GM19452 (cell line): ENCODE measurements around the gene SMARCC1.
"Not testable (repeated sequence)": the region's sequence is repeated elsewhere in the genome, so short reads cannot be mapped to it uniquely, and the experiment has no call there.

Source experiments
- ATAC-seq: cut with Tn5 transposase; IDR thresholded peaks from one replicate; pipeline ENCODE4 v1.9.1; 2021; ENCODE audit not compliant: unreplicated experiment

The SMARCC1 gene

DNA sequence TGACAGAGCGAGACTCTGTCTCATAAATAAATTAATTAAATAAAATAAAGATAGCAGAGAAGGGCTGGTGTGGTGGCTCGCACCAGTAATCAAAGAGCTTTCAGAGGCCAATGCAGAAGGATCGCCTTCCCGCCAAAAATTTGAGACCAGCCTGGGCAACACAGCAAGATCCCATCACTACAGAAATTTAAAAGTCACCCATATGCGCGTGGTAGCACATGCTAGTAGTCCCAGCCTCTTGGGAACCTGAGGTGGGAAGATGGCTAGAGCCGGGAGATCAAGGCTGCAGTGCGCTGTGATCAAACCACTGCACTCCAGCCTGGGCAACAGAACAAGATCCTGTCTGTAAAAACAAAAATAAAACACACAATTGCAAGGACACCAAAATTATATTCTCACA lies 9.6 kb downstream of the SMARCC1 start:
- ATAC-seq = no peak

DNA sequence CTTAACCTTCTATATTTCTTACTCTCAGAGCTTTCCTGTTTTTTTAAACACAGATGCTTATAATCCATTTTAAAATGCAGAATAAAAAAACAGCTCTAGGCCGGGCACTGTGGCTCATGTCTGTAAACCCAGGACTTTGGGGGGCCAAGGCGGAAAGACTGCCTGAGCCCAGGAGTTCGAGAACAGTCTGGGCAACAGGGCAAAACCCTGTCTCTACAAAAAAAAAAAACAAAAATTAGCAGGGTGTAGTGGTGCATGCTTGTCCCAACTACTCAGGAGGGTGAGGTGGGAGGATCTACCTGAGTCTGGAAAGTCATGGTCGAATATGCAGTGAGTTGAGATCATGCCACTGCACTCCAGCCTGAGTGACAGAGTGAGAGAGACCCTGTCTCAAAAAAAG lies 15.5 kb downstream of the SMARCC1 start:
- ATAC-seq = no peak

DNA sequence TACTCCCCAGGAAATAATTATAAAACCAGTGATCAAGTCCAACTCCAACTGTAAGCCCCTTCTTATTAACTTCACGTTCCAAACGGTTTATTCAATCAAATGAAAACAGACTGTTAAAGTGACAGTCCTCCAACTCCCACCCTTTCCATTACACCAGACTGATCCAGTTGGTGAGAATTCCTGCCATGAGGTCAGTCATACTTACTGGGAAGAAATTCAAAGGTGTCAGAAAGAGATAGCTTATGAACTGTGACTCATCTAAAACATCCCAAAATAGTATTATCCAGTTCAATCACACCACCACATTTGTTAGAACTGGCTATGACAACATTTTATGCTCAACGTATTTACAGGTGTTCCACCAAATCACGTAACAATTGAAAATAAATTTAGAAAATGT lies 19.5 kb downstream of the SMARCC1 start:
- ATAC-seq = no peak

DNA sequence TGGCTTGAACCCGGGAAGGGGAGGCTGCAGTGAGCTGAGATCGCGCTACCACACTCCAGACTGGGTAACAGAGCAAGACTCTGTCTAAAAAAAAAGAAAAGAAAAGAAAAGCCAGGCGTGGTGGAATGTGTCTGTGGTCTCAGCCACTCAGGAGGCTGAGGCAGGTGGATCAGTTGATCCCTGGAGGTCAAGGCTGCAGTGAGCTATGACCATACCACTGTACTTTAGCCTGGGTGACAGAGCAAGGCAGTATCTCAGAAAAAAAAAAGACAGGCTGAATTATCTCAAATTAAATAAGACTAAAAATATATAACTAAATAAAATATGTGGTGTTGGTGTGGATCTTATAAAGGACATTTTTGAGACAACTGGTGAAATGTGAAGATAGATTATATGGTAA lies 20.6 kb downstream of the SMARCC1 start:
- no peak for ATAC-seq

GRCh38 chr3:47760207-47760606 lies 21.5 kb downstream of the SMARCC1 start:
- not testable (repeated sequence) for ATAC-seq

DNA sequence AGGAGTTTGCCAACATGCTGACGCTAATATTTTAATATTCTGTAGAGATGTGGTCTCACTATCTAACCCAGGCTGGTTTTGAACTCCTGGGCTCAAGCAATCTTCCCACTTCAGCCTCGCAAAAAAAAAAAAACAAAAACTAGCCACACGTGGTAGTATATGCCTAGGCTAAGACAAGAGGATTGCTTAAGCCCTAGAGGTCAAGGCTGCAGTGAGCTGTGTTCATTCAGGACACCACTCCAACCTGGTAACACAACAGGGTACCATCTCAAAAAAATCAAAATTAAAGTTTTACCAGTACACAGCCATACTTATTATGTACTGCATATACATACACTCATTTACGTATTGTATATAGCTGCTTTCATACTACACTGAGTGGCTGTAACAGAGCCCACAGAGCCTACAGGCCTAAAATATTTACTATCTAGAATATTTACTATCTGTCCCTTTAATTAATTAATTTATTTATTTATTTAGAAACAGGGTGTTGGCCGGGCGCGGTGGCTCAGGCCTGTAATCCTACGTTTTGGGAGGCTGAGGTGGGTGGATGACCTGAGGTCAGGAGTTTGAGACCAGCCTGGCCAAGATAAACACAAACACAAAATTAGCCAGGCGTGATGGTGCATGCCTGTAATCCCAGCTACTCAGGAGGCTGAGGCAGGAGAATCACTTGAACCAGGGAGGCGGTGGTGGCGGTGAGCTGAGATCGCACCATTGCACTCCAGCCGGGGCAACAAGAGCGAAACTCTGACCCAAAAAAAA lies 23.2 kb downstream of the SMARCC1 start:
- ATAC-seq = no peak

- no peak for ATAC-seq
These were observed 29.0 kb downstream of the SMARCC1 start for GRCh38 chr3:47752716-47753115.

DNA sequence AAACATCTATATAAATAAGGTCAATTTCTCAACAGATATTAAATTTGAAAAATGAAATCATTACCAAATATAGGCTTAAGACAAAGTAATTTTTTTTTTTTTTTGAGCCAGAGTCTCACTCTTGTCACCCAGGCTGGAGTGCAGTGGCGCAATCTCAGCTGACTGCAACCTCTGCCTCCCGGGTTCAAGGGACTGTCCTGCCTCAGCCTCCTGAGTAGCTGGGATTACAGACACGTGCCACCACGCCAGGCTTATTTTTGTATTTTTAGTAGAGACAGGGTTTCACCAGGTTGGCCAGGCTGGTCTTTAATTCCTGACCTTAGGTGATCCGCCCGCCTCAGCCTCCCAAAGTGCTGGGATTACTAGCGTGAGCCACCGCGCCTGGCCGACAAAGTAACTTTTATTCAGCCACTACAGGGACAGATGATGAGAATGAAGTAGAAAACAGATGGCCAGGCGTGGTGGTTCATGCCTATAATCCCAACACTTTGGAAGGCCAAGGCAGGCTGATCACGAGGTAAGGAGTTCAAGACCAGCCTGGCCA lies 30.8 kb downstream of the SMARCC1 start:
- ATAC-seq = not testable (repeated sequence)

DNA sequence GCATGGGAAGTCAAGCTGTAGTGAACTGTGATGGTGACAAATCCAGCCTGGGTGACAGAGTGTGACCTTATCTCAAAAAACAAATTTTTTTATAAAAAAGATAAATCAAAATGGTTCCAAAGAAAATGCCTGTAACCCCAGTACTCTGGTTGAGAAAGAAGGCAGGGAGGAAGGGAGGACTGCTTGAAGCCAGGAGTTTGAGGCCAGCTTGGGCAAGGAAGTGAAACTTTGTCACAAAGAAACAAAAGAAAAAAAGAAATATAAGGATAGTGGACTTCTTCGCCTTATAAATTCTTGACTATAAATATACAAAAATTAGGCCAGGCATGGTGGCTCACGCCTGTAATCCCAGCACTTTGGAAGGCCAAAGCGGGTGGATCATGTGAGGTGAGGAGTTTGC lies 34.1 kb downstream of the SMARCC1 start:
- no peak for ATAC-seq

DNA sequence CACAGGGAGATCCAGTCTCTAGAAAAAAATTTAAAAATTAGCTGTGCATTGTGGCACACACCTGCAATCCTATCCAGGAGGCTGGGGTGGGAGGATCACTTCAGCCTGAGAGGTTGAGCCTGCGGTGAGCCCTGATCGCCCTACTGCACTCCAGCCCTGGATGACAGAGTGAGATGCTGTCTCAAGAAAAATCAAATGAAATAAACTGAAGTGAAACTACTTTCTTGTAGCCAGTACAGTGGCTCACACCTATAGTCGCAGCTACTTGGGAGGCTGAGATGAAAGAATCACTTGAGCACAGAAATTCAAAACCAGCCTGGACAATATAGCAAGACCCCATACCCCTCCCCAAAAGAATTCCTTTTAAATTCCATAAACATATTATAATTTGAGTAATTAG lies 35.4 kb downstream of the SMARCC1 start:
- no peak for ATAC-seq

GRCh38 chr3:47743855-47744254 lies 37.8 kb downstream of the SMARCC1 start:
- no peak for ATAC-seq

DNA sequence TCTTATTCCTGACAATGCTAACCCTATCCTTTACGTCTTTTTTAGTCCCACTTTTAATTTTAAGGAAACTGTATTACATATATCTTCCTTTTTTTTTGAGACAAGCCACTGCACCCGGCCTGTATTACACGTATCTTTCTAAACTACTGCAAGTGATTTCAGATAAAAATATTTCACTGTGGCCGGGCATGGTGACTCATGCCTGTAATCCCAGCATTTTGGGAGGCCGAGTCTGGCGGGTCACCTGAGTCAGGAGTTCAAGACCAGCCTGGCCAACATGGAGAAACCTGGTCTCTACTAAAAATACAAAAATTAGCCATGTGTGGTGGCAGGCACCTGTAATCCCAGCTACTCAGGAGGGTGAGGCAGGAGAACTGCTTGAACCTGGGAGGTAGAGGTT lies 38.3 kb downstream of the SMARCC1 start:
- ATAC-seq = not testable (repeated sequence)

- ATAC-seq = no peak
These were observed 39.8 kb downstream of the SMARCC1 start for GRCh38 chr3:47741925-47742324.

DNA sequence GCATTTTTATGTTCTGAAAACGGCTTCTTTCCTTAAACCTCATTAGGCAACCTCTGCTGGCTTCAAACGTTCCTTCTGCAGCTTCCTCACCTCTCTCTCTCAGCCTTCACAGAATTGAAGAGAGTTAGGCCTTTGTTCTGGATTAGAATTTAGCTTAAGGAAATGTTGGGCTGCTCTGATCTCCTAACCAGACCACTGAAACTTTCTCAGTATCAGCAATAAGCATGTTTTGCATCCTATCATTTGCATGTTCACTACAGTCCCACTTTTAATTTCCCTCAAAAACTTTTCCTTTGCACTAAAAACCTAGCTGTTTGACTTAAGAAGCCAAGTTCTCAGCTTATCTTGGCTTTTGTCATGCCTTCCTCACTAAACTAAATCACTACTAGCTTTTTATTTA lies 49.5 kb downstream of the SMARCC1 start:
- no peak for ATAC-seq

GRCh38 chr3:47731061-47731460 lies 50.6 kb downstream of the SMARCC1 start:
- ATAC-seq = no peak

- ATAC-seq = no peak
These were observed 58.8 kb downstream of the SMARCC1 start for GRCh38 chr3:47722859-47723258.

DNA sequence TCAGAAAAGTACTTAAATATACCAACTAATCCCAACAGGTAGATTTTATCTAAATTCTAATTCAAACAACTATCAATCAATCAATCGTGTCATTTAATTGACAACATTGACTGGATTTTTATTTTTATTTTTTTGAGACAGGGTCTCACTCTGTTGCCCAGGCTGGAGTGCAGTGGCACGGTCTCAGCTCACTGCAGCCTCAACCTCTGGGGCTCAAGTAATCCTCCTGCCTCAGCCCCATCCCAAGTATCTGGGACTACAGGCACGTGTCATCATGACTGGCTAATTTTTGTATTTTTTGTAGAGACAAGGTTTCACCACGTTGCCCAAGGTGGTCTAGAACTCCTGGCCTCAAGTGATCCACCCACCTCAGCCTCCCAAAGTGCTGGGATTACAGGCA lies 64.2 kb downstream of the SMARCC1 start:
- ATAC-seq = not testable (repeated sequence)

- no peak for ATAC-seq
These were observed 65.0 kb downstream of the SMARCC1 start for GRCh38 chr3:47716656-47717055.

DNA sequence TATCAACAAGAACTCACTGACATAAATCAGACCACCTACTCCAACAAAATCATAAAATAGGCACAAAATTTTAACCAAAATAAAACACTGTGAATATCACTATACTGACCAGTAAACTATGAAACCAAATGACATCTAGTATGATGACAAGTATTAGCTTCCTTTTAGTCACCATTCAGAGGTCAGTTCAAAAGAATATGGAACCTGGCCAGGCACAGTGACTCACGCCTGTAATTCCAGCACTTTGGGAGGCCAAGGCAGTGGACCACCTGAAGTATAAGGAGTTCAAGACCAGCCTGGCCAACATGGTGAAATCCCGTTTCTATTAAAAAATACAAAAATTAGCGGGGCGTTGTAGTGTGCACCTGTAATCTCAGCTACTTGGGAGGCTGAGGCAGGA lies 65.8 kb downstream of the SMARCC1 start:
- ATAC-seq = no peak

DNA sequence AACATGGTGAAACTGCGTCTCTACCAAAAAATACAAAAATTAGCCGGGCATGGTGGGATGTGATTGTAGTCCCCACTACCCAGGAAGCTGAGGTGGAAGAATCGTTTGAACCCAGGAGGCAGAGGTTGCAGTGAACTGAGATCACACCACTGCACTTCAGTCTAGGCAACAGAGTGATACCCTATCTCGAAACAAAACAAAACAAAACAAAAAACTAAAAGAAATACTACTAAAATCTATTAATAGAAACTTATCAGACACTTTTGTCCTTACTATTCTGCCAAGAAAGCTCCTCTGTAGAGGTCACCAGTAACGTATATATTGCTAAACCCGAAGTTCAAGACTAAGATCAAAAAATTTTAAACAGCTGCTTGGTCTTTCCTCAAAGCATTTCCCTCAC lies 67.1 kb downstream of the SMARCC1 start:
- ATAC-seq = no peak

GRCh38 chr3:47713655-47714054 lies 68.0 kb downstream of the SMARCC1 start:
- no peak for ATAC-seq

- ATAC-seq = no peak
These were observed 69.3 kb downstream of the SMARCC1 start for GRCh38 chr3:47712398-47712797.

GRCh38 chr3:47711596-47711995 lies 70.1 kb downstream of the SMARCC1 start:
- ATAC-seq = no peak
